Nephron (organoid): Measurements from ENCODE around the gene ARID1B.
A peak's percentile ranks its signal among the peaks of the same experiment; 100 is the strongest.

ENCODE experiments used
- H3K27ac Mint-ChIP-seq, 3 experiments: 2 replicates each; pipeline ENCODE4 v1.8.0; 2020; ENCODE audit warnings: mixed read lengths in 3 of 3, mild to moderate bottlenecking in 2 of 3, moderate library complexity in 1 of 3
- H3K27me3 Mint-ChIP-seq: 2 replicates; pipeline ENCODE4 v1.8.0; 2021; ENCODE audit warnings: low read depth, mild to moderate bottlenecking, moderate library complexity, mixed read lengths
- H3K36me3 Mint-ChIP-seq: 2 replicates; pipeline ENCODE4 v1.8.0; 2020; ENCODE audit warnings: low read depth, mixed read lengths
- H3K4me1 Mint-ChIP-seq: 2 replicates; pipeline ENCODE4 v1.8.0; 2020; ENCODE audit warnings: mixed read lengths
- H3K4me3 Mint-ChIP-seq, 3 experiments: 2 replicates each; pipeline ENCODE4 v1.8.0; 2020; ENCODE audit warnings: mild to moderate bottlenecking in 3 of 3, mixed read lengths in 3 of 3, moderate library complexity in 2 of 3
- H3K9me3 Mint-ChIP-seq: 2 replicates; pipeline ENCODE4 v1.8.0; 2020; ENCODE audit warnings: mixed read lengths
- TF ChIP-seq, protein P1 (sequence below), 3 experiments: fragments of 200-600 bp; sonication (generic); IDR thresholded peaks; one replicate each; pipeline ENCODE4 v1.5.0; 2021; ENCODE audit warnings: antibody characterized with exemption in 3 of 3; ENCODE audit not compliant: unreplicated experiment in 3 of 3

The ARID1B gene

DNA sequence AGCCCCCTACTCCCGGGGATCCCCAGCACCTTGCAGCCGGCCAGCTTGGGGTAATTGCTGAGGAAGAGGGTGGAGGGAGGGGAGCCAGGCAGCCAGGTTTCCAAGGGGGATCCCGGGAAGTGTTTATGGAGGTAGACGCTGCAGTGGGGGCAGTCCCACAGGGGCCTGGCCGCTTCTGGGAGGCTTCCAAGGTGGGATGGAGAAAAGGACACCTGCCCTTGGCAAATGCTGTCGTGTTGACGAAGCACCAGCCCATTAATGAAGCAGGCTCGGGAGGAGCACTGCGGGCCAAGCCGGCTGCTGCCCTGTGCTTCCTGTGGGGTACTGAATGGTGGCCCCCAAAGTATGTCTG lies 463.8 kb downstream of the ARID1B start:
- H3K9me3 Mint-ChIP-seq = peaks cover 6% of the 10 kb centered on the region
- no peak overlapping the region for H3K4me3 Mint-ChIP-seq
- H3K27ac Mint-ChIP-seq = peak overlapping the region in 1 of 3 experiments; percentile 77
- peaks cover 54% of the 10 kb centered on the region for H3K4me1 Mint-ChIP-seq
- TF ChIP-seq, protein P1, sequence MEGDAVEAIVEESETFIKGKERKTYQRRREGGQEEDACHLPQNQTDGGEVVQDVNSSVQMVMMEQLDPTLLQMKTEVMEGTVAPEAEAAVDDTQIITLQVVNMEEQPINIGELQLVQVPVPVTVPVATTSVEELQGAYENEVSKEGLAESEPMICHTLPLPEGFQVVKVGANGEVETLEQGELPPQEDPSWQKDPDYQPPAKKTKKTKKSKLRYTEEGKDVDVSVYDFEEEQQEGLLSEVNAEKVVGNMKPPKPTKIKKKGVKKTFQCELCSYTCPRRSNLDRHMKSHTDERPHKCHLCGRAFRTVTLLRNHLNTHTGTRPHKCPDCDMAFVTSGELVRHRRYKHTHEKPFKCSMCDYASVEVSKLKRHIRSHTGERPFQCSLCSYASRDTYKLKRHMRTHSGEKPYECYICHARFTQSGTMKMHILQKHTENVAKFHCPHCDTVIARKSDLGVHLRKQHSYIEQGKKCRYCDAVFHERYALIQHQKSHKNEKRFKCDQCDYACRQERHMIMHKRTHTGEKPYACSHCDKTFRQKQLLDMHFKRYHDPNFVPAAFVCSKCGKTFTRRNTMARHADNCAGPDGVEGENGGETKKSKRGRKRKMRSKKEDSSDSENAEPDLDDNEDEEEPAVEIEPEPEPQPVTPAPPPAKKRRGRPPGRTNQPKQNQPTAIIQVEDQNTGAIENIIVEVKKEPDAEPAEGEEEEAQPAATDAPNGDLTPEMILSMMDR (IDR thresholded peaks at IDR 0.05; ENCODE audit: unreplicated experiment in 3 of 3) = no peak
- H3K27me3 Mint-ChIP-seq = peaks cover 50% of the 10 kb centered on the region
- no peaks in the 10 kb centered on the region for H3K36me3 Mint-ChIP-seq

DNA sequence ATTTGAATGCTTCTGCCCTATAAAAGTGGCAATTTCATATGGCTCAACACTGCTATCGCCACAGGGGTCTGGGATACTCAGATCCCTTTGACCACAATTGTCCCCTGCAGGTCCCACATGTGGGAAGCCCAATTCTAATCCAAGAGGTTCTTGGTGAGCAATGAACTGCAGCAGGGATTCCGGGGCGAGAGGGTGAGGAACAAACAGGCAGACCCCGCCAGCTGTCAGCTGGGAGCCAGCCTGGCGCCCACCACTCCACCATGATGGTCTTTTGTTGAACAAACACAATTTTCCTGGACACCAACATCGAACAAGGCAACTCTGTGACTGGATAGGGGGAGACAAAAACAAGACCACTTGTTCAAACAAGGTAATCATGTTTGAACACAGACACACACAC lies 465.6 kb downstream of the ARID1B start:
- H3K4me3 Mint-ChIP-seq = no peak overlapping the region
- no peak overlapping the region for H3K27ac Mint-ChIP-seq
- TF ChIP-seq, protein P1 (IDR thresholded peaks at IDR 0.05; ENCODE audit: unreplicated experiment in 3 of 3) = no peak
- peaks cover 52% of the 10 kb centered on the region for H3K4me1 Mint-ChIP-seq
- peaks cover 3% of the 10 kb centered on the region for H3K36me3 Mint-ChIP-seq
- H3K9me3 Mint-ChIP-seq = peaks cover 11% of the 10 kb centered on the region
- H3K27me3 Mint-ChIP-seq = peaks cover 43% of the 10 kb centered on the region

DNA sequence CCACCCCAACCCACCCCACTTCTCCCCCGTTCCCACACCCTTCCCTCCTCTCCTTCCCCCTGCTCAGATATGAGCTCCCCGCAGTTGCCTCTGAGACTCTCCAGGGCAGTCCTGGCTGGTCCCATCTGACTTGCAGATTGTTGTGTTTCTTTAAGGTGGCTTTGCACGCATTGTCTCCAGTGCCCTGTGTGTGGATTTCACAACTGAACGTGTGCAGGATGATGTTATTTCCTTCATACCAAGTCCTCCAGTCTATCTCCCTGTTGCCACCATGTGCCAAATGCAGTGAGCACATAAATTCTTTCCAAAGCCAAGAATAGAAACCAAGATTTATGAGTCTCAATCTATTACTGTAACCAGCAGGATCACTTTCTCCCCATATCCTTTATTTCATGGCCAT lies 467.0 kb downstream of the ARID1B start:
- Mint-ChIP-seq H3K36me3 (peaks cover 3% of the 10 kb centered on the region), H3K4me1 (peaks cover 49% of the 10 kb centered on the region), H3K27ac (peak overlapping the region; percentile 37 to 90 (median 85)), H3K9me3 (peaks cover 7% of the 10 kb centered on the region), H3K27me3 (peaks cover 30% of the 10 kb centered on the region), H3K4me3 (peak overlapping the region in 1 of 3 experiments; percentile 5)
- TF ChIP-seq, protein P1 (IDR thresholded peaks at IDR 0.05; ENCODE audit: unreplicated experiment in 3 of 3) = no peak

DNA sequence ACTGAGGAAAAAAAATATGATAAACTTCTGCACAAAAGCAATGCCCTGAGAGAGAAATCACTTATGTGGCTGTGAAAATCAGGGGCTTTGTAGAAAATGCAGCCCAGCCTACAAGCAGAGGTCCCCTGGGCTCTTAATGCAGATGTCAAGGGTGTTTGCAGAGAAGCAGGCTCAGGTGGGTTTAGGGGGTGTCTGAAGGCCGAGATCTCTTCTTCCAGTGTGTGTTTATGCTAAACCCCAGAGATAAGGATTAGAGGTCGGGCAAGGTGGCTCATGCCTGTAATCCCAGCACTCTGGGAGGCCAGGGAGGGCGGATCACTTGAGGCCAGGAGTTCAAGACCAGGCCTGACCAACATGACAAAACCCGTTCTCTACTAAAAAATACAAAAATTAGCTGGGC lies 467.6 kb downstream of the ARID1B start:
- TF ChIP-seq, protein P1 (IDR thresholded peaks at IDR 0.05; ENCODE audit: unreplicated experiment in 3 of 3) = no peak
- Mint-ChIP-seq H3K27ac (peak overlapping the region; percentile 37 to 90 (median 85)), H3K9me3 (peaks cover 7% of the 10 kb centered on the region), H3K4me3 (no peak overlapping the region), H3K27me3 (peaks cover 29% of the 10 kb centered on the region), H3K4me1 (peaks cover 47% of the 10 kb centered on the region), H3K36me3 (peaks cover 3% of the 10 kb centered on the region)

DNA sequence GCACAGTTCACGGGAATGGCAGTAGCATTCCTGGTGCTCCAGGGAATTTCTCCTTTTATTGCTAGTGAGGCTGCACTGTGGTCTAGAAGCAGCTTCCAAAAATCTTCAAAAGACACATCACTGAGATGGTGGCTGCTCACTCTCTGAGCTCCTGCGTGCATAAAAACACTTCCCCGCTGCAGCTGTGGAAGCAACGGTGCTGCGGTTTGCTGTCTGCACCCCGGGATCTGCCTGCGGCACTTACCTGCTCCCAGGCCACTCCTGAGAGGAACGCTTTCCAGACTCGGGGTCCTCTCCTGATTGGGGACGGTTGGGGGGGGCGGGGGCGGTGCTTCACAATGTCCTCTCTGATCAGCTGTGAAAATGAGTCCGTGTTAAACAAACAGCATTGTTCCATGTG lies 468.3 kb downstream of the ARID1B start:
- Mint-ChIP-seq H3K9me3 (peaks cover 11% of the 10 kb centered on the region), H3K27me3 (peaks cover 29% of the 10 kb centered on the region), H3K36me3 (peaks cover 3% of the 10 kb centered on the region), H3K27ac (peak overlapping the region; percentile 84 to 90 (median 85)), H3K4me3 (peak overlapping the region in 1 of 3 experiments; percentile 18), H3K4me1 (peaks cover 50% of the 10 kb centered on the region)
- TF ChIP-seq, protein P1 (IDR thresholded peaks at IDR 0.05; ENCODE audit: unreplicated experiment in 3 of 3) = no peak

DNA sequence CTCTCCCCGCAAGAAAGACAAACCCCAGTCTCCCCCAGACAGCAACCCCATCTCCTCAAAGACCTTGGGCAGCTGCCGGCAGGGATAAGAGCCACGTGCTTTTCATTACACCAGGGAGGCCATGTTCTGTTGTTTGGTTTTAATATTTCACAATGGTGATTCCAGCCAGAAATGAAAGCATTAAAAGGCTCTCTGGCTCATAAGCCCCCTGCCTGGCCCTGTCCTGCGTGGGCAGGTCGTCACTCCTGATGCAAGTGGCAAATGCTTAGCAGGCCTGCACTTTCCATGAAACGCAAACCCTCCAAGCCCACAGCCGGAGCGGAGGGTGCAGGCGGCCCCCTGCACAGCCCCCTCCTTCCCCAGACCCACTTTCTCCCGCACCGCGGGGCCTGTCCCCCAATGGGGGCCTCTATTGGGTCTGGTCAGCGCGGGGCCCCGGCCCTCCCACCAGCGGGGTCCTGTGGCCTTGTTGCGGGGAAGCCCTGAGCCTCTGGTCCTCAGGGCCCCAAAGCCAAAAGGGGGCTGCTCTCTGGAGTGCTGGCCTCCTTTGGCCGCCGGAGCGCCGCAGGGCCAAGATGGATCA lies 469.0 kb downstream of the ARID1B start:
- TF ChIP-seq, protein P1 (IDR thresholded peaks at IDR 0.05; ENCODE audit: unreplicated experiment in 3 of 3) = no peak
- Mint-ChIP-seq H3K27me3 (peaks cover 29% of the 10 kb centered on the region), H3K4me3 (peak overlapping the region in 1 of 3 experiments; percentile 18), H3K36me3 (peaks cover 3% of the 10 kb centered on the region), H3K4me1 (peaks cover 56% of the 10 kb centered on the region), H3K27ac (peak overlapping the region; percentile 84 to 90 (median 85)), H3K9me3 (peaks cover 11% of the 10 kb centered on the region)
